Measurements from ENCODE around the gene CLDN5. TPM values are rescaled to one million over a fixed set of nuclear protein-coding genes. Genes with fewer than 3 reads are reported as not detected.

Gene CLDN5
- total RNA-seq (2014; rRNA removed; shearing (Covaris generic)), result not detected in 2 replicates
- not detected in 2 replicates for polyA plus RNA-seq (2015; cell fraction: cytosol; rRNA removed)
- not detected in 2 replicates for polyA plus RNA-seq (2015; cell fraction: nucleus; rRNA removed)

DNA sequence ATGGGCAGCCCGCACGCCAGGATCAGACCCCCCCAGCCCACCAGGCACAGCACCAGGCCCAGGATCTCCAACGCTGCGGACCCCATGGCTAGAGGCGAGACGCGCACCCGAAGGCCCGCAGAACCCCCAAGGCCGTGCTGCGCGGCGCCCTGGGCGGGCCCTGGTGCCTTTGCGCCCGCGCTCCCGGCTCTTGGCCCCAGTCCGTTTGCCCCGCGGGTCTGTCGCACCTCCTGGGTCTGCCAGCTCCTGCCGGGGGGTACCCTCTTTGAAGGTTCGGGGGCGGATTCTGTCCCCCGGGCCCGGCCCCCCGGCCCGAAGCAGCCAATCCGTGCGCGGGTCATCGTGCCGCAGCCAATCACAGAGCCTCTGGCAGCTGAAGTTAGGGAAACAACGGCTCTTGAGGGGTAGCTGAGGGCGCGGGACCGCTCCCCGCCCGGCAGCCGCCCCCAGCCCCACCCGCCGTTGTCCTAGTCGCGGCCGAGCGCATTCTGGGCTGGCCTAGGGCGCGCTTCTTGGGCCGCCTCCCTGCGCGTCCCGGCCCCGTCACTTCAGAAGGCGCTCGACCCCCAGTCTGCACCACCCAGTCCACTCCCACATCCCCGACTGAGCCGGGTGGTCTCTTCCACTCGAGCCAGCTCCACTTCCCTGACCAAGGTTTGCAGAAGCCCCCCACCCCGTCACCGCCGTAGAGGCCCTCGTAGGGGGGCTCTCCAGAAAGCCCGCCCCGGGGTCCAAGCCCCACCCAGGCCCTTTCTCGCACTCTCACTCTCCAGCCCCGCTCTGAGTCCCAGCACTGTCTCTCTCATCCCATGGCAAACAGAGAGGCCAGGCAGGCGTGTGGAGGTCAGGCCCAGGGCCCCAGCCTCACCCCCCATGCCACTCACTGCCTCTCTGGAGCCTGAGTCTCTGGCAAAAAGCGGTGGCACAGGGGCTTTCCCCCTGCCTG, at the start of gene CLDN5:
TSS of gene CLDN5 (minus strand) at position 241 of the 946 bp plus-strand sequence. CDS start at position 86, 155 bp downstream.
- no peak for DNase-seq (ENCODE audit: low read depth)

DNA sequence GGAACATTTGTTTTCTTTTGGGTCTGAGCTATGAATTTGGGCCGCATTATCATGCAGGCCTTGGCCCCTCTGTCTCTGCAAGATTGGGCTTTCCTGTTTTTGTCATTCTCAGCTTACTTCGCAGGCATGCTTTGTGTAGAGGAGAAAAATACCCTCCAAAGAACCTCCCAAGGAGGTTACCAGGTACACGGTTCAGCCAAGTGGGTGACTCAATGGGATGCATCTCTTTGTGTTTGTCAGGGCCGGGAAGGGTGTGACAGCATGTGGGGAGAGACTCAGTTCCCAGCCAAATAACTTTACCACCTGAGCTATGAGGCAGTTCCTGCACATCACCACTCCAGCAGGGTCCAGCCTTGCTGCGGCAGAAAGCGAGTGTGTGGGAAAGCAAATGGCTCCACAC, 47.8 kb upstream of the CLDN5 start:
- no peak for DNase-seq (ENCODE audit: low read depth)

- DNase-seq (ENCODE audit: low read depth), result no peak
Measured at GRCh38 chr22:19571207-19571795, 47.1 kb upstream of the CLDN5 start.

DNA sequence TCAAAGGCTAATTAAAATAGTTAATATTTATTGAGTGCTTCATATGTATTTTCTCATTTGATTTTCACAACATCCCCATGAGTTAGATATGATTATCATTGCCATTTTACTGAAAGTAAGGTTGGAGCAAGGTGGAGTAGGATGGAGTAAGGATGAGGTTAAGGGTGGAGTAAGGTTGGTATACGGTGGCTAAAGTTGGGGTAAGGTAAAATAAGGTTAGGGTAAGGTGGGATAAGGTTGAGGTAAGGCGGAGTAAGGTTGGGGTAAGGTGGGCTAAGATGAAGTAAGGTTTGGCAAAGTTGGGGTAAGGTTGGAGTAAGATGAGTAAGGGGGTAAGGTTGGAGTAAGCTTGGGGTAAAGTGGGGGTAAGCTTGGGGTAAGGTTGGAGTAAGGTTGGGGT, 45.8 kb upstream of the CLDN5 start:
- DNase-seq (ENCODE audit: low read depth), result no peak

GRCh38 chr22:19569276-19569640, 45.0 kb upstream of the CLDN5 start:
- no peak for DNase-seq (ENCODE audit: low read depth)

- DNase-seq (ENCODE audit: low read depth), result peak; percentile 76
Measured at GRCh38 chr22:19568337-19569275, 44.4 kb upstream of the CLDN5 start.

DNA sequence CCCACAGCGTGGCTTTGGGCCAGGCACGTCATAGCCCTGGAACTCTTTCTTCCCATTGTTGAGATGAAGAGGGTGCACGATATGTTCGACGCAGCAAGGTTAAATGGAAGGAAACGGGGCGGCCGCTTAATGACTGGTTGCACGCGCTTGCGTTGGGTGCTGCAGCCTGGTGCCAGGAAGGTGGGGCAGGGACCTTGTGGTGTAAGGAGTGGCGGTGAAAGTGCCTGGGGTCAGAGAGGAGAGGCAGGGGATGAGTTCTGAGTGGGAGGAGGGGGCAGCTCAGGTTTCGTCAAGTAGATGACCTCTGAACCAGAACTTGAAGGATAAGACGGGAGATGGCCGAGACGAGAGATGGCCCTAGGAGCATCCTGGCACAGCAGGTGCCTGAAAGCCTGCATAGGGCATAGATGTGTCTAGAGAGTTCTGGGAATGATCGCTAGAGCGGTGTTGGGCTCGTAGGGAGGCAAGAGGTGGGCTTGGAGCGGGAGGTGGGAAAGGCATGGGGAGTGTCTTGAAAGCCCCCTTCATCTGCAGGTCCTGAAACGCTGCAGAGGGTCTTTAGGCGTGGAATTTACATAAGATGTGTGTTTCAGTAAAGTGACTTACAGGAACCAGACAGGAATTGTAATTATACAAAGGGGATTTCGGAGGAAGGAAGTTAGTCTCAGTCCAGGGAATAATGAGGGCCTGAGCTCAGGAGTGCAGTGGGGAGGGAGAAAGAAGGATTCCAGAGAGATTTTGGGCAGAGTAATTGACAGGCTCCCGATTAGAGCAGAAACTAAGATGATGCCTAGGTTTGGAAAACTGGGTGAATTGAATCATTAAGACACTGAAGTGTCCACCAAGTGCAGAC, 43.2 kb upstream of the CLDN5 start:
- no peak for DNase-seq (ENCODE audit: low read depth)

DNA sequence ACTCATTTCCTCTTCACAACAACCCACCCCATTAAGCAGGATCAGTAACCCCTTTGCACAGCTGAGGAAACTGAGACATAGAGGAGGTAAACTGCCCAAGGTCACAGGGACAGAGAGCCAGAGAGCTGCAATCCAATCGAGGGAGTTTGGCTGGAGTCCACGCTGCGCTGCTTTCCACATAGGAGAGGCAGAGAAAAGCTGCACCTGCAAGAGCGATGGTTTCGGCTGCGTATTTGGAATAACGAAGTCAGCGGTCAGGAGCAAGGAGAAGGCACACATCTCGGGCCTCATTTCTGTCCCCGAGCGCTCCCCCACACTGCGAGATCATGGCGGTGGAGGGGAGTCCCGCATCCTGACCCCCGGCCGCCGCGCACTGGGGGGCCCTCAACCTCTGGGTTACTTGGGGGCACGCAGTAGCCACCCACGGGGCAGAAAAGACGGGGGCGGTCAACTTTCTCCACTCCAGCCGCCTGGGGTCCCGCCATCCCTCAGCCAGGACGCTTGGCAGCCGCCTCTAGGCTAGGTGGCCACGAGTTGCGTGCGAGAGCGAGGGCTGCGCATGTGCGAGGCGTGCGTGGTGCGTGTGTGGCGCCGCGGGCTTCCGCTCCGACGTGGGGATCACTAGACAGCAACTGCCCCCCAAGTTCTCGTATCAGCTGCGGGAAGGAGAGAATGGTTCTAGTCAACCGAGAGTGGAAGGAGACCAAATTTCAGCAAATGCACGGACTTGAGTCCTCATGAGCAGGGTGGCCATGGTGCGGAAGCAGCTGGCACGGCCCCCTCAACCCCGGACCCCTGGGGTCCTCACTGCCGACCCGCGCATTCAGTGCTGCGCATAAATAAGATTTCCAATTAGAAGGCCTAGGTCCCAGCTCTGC, 42.3 kb upstream of the CLDN5 start:
- no peak for DNase-seq (ENCODE audit: low read depth)

DNA sequence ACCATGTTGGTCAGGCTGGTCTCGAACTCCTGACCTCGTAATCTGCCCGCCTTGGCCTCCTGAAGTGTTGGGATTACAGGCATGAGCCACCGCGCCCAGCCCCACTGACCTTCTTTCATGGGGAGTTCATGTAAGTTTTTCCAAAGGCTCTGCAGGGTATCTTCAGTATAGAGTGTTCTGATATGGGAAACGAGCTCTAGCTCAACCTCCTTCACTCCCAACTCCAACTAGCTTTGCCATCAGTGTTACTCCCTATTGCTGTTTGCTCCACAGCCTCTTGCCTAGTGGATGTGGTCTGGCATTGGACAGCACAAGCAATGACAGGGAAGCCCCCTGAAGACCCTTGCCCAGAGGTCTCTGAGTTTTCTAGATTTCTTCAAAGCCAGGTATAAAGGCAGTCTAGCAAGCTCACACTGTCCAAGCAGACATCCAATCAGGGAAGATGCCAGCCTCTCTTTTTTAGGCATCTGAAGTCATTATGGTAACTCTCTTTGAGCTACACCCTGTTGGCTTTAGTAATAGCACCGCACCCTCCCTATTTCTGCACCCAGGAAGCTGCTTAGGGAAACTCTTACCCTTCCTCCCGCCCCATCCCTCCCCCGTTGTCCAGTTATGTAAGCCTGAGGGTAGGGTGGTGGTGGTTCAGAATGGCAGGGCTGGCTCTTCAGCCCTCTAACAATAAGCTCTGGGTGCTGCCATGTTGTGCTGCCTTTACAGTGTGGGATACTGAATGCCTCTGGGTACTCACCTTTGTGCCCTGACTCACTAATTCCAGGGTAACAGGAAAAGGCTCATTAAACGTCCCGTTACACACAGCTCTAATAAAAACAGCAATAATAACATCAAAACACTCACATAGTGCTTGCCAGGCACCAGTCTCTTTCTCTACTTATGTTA, 41.4 kb upstream of the CLDN5 start:
- DNase-seq (ENCODE audit: low read depth), result no peak

DNA sequence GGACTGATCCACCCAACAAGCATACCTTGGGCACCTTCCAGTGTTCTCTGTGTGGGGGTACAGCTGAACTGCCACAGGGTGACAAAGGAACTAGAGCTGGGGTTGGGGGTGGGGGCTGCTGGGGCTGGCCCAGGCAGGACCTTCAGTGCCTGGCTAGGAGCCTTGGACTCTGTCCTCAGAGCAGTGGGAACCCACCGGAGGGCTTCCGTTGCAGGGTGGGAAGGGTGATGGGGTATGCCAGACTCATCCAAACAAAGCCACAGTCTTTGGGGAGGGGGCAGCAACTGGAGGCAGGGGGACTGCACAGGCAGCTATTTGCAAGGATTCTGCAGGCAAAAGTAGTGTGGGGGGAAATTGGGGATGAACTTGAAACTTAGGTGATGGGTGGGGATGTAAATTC, 35.7 kb upstream of the CLDN5 start:
- DNase-seq (ENCODE audit: low read depth), result no peak

GRCh38 chr22:19559324-19559811, 35.2 kb upstream of the CLDN5 start:
- no peak for DNase-seq (ENCODE audit: low read depth)

- no peak for DNase-seq (ENCODE audit: low read depth)
Measured at GRCh38 chr22:19556963-19557545, 32.8 kb upstream of the CLDN5 start.

GRCh38 chr22:19555651-19556050, 31.4 kb upstream of the CLDN5 start:
- DNase-seq (ENCODE audit: low read depth), result no peak

- peak; percentile 42 for DNase-seq (ENCODE audit: low read depth)
Measured at GRCh38 chr22:19554834-19555404, 30.7 kb upstream of the CLDN5 start.

- DNase-seq (ENCODE audit: low read depth), result no peak
Measured at GRCh38 chr22:19553201-19553600, 29.0 kb upstream of the CLDN5 start.

DNA sequence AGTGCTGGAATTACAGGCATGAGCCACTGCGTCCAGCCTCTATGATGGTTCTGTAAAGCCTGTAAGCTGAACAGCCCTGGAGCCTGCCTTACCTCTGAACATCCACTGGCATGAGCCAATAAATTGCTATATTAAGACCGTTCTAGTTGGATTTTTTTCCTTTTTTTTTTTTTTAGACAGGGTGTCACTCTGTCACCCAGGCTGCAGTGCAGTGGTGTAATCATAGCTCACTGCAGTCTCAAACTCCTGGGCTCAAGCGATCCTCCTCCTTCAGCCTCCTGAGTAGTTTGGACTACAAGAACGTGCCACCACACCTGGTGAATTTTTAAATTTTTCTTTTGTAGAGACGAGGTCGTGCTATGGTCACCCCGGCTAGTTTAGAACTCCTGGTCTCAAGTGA, 26.2 kb upstream of the CLDN5 start:
- no peak for DNase-seq (ENCODE audit: low read depth)

- no peak for DNase-seq (ENCODE audit: low read depth)
Measured at GRCh38 chr22:19549428-19549827, 25.2 kb upstream of the CLDN5 start.
